22Rv1 (cell line): Measurements from ENCODE around the gene CAMTA1.

ENCODE experiments used
- ZFX ChIP-seq: fragments of 450-650 bp; IDR thresholded peaks from 2 replicates; pipeline ENCODE4 v1.6.1; 2017; ENCODE audit warnings: antibody characterized with exemption, borderline replicate concordance
- TF ChIP-seq, protein P1 (sequence below): fragments of 450-650 bp; IDR thresholded peaks from 2 replicates; pipeline ENCODE4 v1.5.1; 2017; ENCODE audit warnings: mild to moderate bottlenecking

DNA sequence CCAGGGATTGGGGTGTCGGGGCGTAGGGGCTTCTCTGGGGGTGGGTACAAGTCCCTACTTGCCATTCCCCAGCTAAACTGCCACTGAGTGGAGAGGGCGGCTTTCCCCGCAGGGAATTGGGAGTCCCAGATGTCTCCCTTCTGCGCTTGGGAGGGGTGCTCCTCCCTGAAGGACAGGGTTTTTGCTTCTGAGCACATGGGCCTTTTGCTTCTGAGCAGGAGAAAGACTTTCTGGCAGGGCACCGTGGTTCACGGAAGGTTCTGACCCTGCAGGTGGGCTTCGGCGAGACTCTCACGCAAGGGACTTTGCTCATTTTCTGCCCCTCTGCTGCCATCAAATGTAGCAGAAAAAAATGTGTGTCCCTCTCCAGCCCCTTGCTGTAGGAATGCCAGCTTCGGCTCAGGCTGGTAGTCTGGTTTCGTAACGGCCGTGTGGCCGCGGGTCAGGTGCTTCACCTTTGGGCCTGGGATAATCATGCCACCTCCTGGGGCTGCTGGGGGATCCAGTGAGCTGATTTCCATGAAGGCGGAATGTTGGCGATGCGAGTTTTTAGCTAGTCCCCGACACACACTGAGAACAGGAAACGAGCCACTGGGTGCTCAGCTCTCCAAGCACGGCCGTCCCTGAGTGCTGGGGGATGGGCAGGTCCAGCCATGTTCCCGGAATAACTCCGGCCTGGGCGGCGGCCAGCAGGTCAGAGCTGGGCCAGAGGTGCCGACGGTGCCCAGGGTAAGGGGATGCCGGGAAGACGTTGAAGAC lies 364.0 kb downstream of the CAMTA1 start:
- TF ChIP-seq, protein P1, sequence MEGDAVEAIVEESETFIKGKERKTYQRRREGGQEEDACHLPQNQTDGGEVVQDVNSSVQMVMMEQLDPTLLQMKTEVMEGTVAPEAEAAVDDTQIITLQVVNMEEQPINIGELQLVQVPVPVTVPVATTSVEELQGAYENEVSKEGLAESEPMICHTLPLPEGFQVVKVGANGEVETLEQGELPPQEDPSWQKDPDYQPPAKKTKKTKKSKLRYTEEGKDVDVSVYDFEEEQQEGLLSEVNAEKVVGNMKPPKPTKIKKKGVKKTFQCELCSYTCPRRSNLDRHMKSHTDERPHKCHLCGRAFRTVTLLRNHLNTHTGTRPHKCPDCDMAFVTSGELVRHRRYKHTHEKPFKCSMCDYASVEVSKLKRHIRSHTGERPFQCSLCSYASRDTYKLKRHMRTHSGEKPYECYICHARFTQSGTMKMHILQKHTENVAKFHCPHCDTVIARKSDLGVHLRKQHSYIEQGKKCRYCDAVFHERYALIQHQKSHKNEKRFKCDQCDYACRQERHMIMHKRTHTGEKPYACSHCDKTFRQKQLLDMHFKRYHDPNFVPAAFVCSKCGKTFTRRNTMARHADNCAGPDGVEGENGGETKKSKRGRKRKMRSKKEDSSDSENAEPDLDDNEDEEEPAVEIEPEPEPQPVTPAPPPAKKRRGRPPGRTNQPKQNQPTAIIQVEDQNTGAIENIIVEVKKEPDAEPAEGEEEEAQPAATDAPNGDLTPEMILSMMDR: no peak
- no peak for TF ChIP-seq ZFX
